Measurements from ENCODE around the gene PSMG2.

The PSMG2 gene

GRCh38 chr18:12745095-12745795 lies 42.4 kb downstream of the PSMG2 start:
- no peak for TF ChIP-seq CTCF (IDR thresholded peaks at IDR 0.05)
- H3K4me2 ChIP-seq (ENCODE audit: low read length), result no peak overlapping the region
- H3K36me3 ChIP-seq (ENCODE audit: control insufficient read depth, insufficient read depth, low read length), result no peaks in the 10 kb centered on the region
- no peak overlapping the region for H3K27ac ChIP-seq
- no peaks in the 10 kb centered on the region for H3K27me3 ChIP-seq (ENCODE audit: control insufficient read depth, insufficient read depth, low read length)
- no peaks in the 10 kb centered on the region for H3K9me3 ChIP-seq (ENCODE audit: control insufficient read depth, low read length)
- H3K4me3 ChIP-seq (ENCODE audit: low read depth, low read length), result no peak overlapping the region
- H3K4me1 ChIP-seq, result no peaks in the 10 kb centered on the region
- H2AFZ ChIP-seq, result no peak overlapping the region
- no peak overlapping the region for H3K9ac ChIP-seq
- no peaks in the 10 kb centered on the region for H3K79me2 ChIP-seq

GRCh38 chr18:12747530-12748315 lies 44.9 kb downstream of the PSMG2 start:
- Histone ChIP-seq H3K4me1 (no peaks in the 10 kb centered on the region), H3K27ac (no peak overlapping the region)

DNA sequence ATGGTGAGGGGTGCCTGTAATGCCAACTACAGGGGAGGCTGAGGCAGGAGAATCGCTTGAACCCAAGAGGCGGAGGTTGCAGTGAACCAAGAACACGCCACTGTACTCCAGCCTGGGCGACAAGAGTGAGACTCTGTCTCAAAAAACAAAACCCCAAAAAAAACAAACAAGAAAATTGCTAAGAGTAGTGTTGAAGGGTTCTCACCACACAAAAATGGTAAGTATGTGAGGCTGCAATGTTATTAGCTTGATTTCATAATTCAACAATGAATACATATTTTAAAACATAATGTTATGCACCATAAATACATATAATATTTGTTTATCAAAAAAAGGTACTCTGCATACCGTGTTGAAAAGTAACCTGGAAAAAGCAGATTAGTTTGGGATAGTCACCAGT lies 45.8 kb downstream of the PSMG2 start:
- no peaks in the 10 kb centered on the region for H3K27me3 ChIP-seq (ENCODE audit: control insufficient read depth, insufficient read depth, low read length)
- H3K9me3 ChIP-seq (ENCODE audit: control insufficient read depth, low read length), result no peaks in the 10 kb centered on the region
- no peaks in the 10 kb centered on the region for H3K79me2 ChIP-seq
- H3K36me3 ChIP-seq (ENCODE audit: control insufficient read depth, insufficient read depth, low read length), result no peaks in the 10 kb centered on the region
- no peaks in the 10 kb centered on the region for H3K4me1 ChIP-seq
- H3K27ac ChIP-seq, result no peak overlapping the region
- H3K4me2 ChIP-seq (ENCODE audit: low read length), result no peak overlapping the region
- no peak overlapping the region for H2AFZ ChIP-seq
- no peak overlapping the region for H3K4me3 ChIP-seq (ENCODE audit: low read depth, low read length)
- no peak for TF ChIP-seq CTCF (IDR thresholded peaks at IDR 0.05)
- H3K9ac ChIP-seq, result no peak overlapping the region

More at GRCh38 chr18:12747530-12748315, 44.9 kb downstream of the PSMG2 start:
- no peaks in the 10 kb centered on the region for H3K9me3 ChIP-seq (ENCODE audit: control insufficient read depth, low read length)
- H3K9ac ChIP-seq, result no peak overlapping the region
- H3K4me3 ChIP-seq (ENCODE audit: low read depth, low read length), result no peak overlapping the region
- H3K27me3 ChIP-seq (ENCODE audit: control insufficient read depth, insufficient read depth, low read length), result no peaks in the 10 kb centered on the region
- H2AFZ ChIP-seq, result no peak overlapping the region
- H3K79me2 ChIP-seq, result no peaks in the 10 kb centered on the region
- H3K4me2 ChIP-seq (ENCODE audit: low read length), result no peak overlapping the region
- no peak for TF ChIP-seq CTCF (IDR thresholded peaks at IDR 0.05)
- no peaks in the 10 kb centered on the region for H3K36me3 ChIP-seq (ENCODE audit: control insufficient read depth, insufficient read depth, low read length)

DNA sequence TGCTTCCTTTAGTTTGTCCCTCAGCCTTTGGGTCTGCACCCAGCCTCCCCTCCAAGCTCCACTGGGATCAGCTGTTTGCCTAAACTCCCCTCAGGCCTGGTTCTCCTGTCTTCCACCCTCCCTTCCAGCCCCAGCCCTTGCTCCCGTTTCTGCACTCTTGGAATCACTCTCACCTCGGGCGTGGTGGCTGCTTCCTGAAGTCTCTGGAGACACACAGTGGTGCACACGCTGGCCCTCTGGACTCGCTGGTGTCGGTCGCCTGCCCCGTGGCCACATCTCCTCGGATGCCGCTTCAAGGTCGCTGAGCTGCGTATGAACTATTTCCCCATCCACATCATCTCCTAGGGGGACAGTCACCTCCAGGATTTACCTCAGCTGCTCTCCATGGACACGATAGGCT lies 46.3 kb downstream of the PSMG2 start:
- H3K4me1 ChIP-seq, result no peaks in the 10 kb centered on the region
- H3K79me2 ChIP-seq, result no peaks in the 10 kb centered on the region
- H3K4me2 ChIP-seq (ENCODE audit: low read length), result no peak overlapping the region
- no peak overlapping the region for H3K4me3 ChIP-seq (ENCODE audit: low read depth, low read length)
- H3K27ac ChIP-seq, result no peak overlapping the region
- no peak overlapping the region for H3K9ac ChIP-seq
- no peaks in the 10 kb centered on the region for H3K36me3 ChIP-seq (ENCODE audit: control insufficient read depth, insufficient read depth, low read length)
- H3K9me3 ChIP-seq (ENCODE audit: control insufficient read depth, low read length), result no peaks in the 10 kb centered on the region
- H2AFZ ChIP-seq, result no peak overlapping the region
- TF ChIP-seq CTCF (IDR thresholded peaks at IDR 0.05), result no peak
- no peaks in the 10 kb centered on the region for H3K27me3 ChIP-seq (ENCODE audit: control insufficient read depth, insufficient read depth, low read length)
